Liver (tissue), 9 donors: Measurements from ENCODE around the gene SAA1. TPM values are rescaled to one million over a fixed set of nuclear protein-coding genes. Genes with fewer than 3 reads are reported as not detected.

Experiments used
- DNase-seq: peaks from one replicate; pipeline ENCODE4 v3.0.0-alpha.2; 2017; ENCODE audit warnings: low spot score
- H3K27ac ChIP-seq, 2 donors: one replicate each; pipeline ENCODE4 v1.7.0; 2013; ENCODE audit warnings: inconsistent platforms in 2 of 2, low read length in 2 of 2, control low read depth in 1 of 2, low read depth in 1 of 2, mild to moderate bottlenecking in 1 of 2
- H3K27me3 ChIP-seq, 4 donors: one replicate each; pipeline versions ENCODE4 v1.6.1 to v1.7.0; 2013; ENCODE audit warnings: low read length in 3 of 4, inconsistent platforms in 1 of 4, mild to moderate bottlenecking in 1 of 4, moderate library complexity in 1 of 4; ENCODE audit not compliant: control insufficient read depth in 4 of 4, insufficient read depth in 4 of 4
- H3K36me3 ChIP-seq, 4 donors: one replicate each; pipeline versions ENCODE4 v1.6.1 to v1.7.0; 2013; ENCODE audit warnings: low read length in 3 of 4, mild to moderate bottlenecking in 3 of 4, low read depth in 1 of 4, moderate library complexity in 1 of 4; ENCODE audit not compliant: control insufficient read depth in 4 of 4, insufficient read depth in 3 of 4
- H3K4me1 ChIP-seq, 4 donors: one replicate each; pipeline versions ENCODE4 v1.6.1 to v1.7.0; 2013; ENCODE audit warnings: low read length in 3 of 4, mild to moderate bottlenecking in 3 of 4, moderate library complexity in 1 of 4; ENCODE audit not compliant: control insufficient read depth in 4 of 4, insufficient read depth in 4 of 4
- H3K4me3 ChIP-seq, 3 donors: one replicate each; pipeline versions ENCODE4 v1.6.1 to v1.7.0; 2013; ENCODE audit warnings: low read length in 3 of 3, control low read depth in 1 of 3, low read depth in 1 of 3, mild to moderate bottlenecking in 1 of 3
- H3K9ac ChIP-seq, 2 donors: one replicate each; pipeline ENCODE4 v1.7.0; 2013; ENCODE audit warnings: low read length in 2 of 2, mild to moderate bottlenecking in 2 of 2, moderate library complexity in 2 of 2, control low read depth in 1 of 2, low read depth in 1 of 2
- H3K9me3 ChIP-seq, 4 donors: one replicate each; pipeline versions ENCODE4 v1.6.1 to v1.7.0; 2013; ENCODE audit warnings: low read length in 3 of 4; ENCODE audit not compliant: control insufficient read depth in 4 of 4
- EGR1 ChIP-seq, 2 donors: IDR thresholded peaks; 2 replicates each; pipeline ENCODE4 v1.6.1; 2016 to 2018; ENCODE audit warnings: antibody characterized with exemption in 2 of 2, low read depth in 2 of 2
- FOXA1 ChIP-seq: IDR thresholded peaks from 2 replicates; pipeline ENCODE4 v1.6.1; 2016; ENCODE audit warnings: antibody characterized with exemption
- HNF4A ChIP-seq, 2 donors: conservative IDR thresholded peaks; 2 replicates each; pipeline ENCODE4 v1.6.1; 2016; ENCODE audit warnings: antibody characterized with exemption in 2 of 2, mild to moderate bottlenecking in 2 of 2
- HNF4G ChIP-seq: IDR thresholded peaks from 2 replicates; pipeline ENCODE4 v1.6.1; 2016; ENCODE audit warnings: antibody characterized with exemption
- JUND ChIP-seq, 2 donors: IDR thresholded peaks; 2 replicates each; pipeline ENCODE4 v1.6.1; 2016; ENCODE audit warnings: antibody characterized with exemption in 2 of 2
- NR2F2 ChIP-seq: IDR thresholded peaks from 2 replicates; pipeline ENCODE4 v1.6.1; 2016; ENCODE audit warnings: antibody characterized with exemption
- RAD21 ChIP-seq, 2 donors: IDR thresholded peaks; 2 replicates each; pipeline ENCODE4 v1.6.1; 2016; ENCODE audit warnings: antibody characterized with exemption in 2 of 2, mild to moderate bottlenecking in 2 of 2
- RXRA ChIP-seq, 2 donors: IDR thresholded peaks; 2 replicates each; pipeline ENCODE4 v1.6.1; 2017 to 2018; ENCODE audit warnings: antibody characterized with exemption in 2 of 2, mild to moderate bottlenecking in 1 of 2
- SP1 ChIP-seq: IDR thresholded peaks from 2 replicates; pipeline ENCODE4 v1.6.1; 2018; ENCODE audit warnings: antibody characterized with exemption, mild to moderate bottlenecking
- TAF1 ChIP-seq: conservative IDR thresholded peaks from 2 replicates; pipeline ENCODE4 v1.6.1; 2016; ENCODE audit warnings: antibody characterized with exemption, mild to moderate bottlenecking
- WGBS: extraction: QIAGEN DNeasy Blood & Tissue Kit; methylation state at CpG from one replicate; pipeline ENCODE4 v1.1.7; 2013; 5-methylcytosine and 5-hydroxymethylcytosine counted together
- polyA plus RNA-seq, 2 donors: library from polyadenylated mRNA; stranded (reverse) in 1 of 2; unstranded in 1 of 2; fragments of 200-250 nt in 1 of 2; fragments of >200 nt in 1 of 2; fragmentation: Nextera tagmentation in 1 of 2; extraction: Ambion mirVana in 1 of 2; gene quantifications; one replicate each; pipeline versions ENCODE4 v1.2.1 to v1.2.3, GENCODE V29; 2013 to 2015
- total RNA-seq, 2 donors: library from RNA; depleted of rRNA; stranded (reverse); fragments of >200 nt; gene quantifications; one replicate each; pipeline ENCODE4 v1.2.3, GENCODE V29; 2014
- TF ChIP-seq, protein P1 (sequence below): fragments of 150-350 bp; IDR thresholded peaks from 2 replicates; pipeline ENCODE4 v1.5.1; 2017; ENCODE audit warnings: improper control_type of control experiment, low read depth, low read length; ENCODE audit not compliant: missing input control
- TF ChIP-seq, protein P2 (sequence below): IDR thresholded peaks from 2 replicates; pipeline ENCODE4 v1.6.1; 2016; ENCODE audit warnings: antibody characterized with exemption
- TF ChIP-seq, protein P3 (sequence below): IDR thresholded peaks from 2 replicates; pipeline ENCODE4 v1.6.1; 2016; ENCODE audit warnings: antibody characterized with exemption
- donor health status: healthy.
- donor health status: healthy.
- donor health status: healthy.
- donor health status: healthy.
- donor health status: healthy.

Gene SAA1
- total and polyA plus RNA-seq, 4 donors = 20.4 to 33,277 (median 21,062) TPM

- H3K27me3 ChIP-seq = no peaks in the 10 kb centered on the region
- WGBS = 86% methylated on average over 4 of the region's 4 CpGs
- no peak overlapping the region for H3K4me3 ChIP-seq
- peaks cover 8 to 46% (median 40%) of the 10 kb centered on the region in 4 donors for H3K36me3 ChIP-seq
- H3K4me1 ChIP-seq = no peaks in the 10 kb centered on the region
- H3K9me3 ChIP-seq = no peaks in the 10 kb centered on the region
- H3K9ac ChIP-seq = no peak overlapping the region
- TF ChIP-seq, protein P1, sequence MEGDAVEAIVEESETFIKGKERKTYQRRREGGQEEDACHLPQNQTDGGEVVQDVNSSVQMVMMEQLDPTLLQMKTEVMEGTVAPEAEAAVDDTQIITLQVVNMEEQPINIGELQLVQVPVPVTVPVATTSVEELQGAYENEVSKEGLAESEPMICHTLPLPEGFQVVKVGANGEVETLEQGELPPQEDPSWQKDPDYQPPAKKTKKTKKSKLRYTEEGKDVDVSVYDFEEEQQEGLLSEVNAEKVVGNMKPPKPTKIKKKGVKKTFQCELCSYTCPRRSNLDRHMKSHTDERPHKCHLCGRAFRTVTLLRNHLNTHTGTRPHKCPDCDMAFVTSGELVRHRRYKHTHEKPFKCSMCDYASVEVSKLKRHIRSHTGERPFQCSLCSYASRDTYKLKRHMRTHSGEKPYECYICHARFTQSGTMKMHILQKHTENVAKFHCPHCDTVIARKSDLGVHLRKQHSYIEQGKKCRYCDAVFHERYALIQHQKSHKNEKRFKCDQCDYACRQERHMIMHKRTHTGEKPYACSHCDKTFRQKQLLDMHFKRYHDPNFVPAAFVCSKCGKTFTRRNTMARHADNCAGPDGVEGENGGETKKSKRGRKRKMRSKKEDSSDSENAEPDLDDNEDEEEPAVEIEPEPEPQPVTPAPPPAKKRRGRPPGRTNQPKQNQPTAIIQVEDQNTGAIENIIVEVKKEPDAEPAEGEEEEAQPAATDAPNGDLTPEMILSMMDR = no peak
- no peak for TF ChIP-seq HNF4G
- no peak for TF ChIP-seq JUND (IDR thresholded peaks at IDR 0.05)
- TF ChIP-seq, protein P2, sequence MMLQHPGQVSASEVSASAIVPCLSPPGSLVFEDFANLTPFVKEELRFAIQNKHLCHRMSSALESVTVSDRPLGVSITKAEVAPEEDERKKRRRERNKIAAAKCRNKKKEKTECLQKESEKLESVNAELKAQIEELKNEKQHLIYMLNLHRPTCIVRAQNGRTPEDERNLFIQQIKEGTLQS = no peak
- TF ChIP-seq EGR1 (IDR thresholded peaks at IDR 0.05; ENCODE audit: low read depth in 2 of 2) = no peak
- no peak for TF ChIP-seq TAF1
- TF ChIP-seq NR2F2 = no peak
- H3K27ac ChIP-seq = no peak overlapping the region
- no peak for DNase-seq
Observed at GRCh38 chr11:18280438-18281045, 14.5 kb downstream of the SAA1 start.

GRCh38 chr11:18282626-18283025, 16.6 kb downstream of the SAA1 start:
- Histone ChIP-seq H3K9ac (no peak overlapping the region), H3K27ac (no peak overlapping the region), H3K4me1 (no peaks in the 10 kb centered on the region), H3K4me3 (no peak overlapping the region), H3K9me3 (no peaks in the 10 kb centered on the region), H3K27me3 (no peaks in the 10 kb centered on the region), H3K36me3 (peaks cover 8 to 66% (median 55%) of the 10 kb centered on the region in 4 donors)
- WGBS = 95% methylated on average over 2 of the region's 2 CpGs
- DNase-seq = no peak
- TF ChIP-seq JUND (IDR thresholded peaks at IDR 0.05) (no peak), RXRA (IDR thresholded peaks at IDR 0.05) (no peak), SP1 (no peak), FOXA1 (no peak), HNF4A (conservative IDR thresholded peaks at IDR 0.05) (no peak), RAD21 (IDR thresholded peaks at IDR 0.05) (no peak)
- TF ChIP-seq, protein P2 = no peak
- TF ChIP-seq, protein P3, sequence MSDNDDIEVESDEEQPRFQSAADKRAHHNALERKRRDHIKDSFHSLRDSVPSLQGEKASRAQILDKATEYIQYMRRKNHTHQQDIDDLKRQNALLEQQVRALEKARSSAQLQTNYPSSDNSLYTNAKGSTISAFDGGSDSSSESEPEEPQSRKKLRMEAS = no peak

DNA sequence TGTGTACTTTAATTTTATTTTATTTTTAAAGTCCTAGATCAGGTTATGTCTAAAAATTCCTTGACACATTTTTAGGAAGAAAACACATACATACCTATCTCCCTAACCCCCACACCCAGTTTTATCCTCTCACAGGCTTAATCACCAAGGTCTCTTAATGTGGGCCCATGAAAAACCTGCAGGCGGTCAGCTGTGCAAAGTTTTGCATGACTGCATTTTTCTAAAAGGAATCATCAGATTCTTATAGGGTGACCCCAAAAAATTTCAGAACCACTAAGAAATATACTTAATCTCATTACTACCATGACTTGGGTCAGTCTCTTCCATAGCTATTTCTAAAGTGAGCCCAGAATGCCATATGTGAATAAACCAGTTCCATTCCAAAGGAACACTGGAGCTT, 19.8 kb downstream of the SAA1 start:
- TF ChIP-seq HNF4G = no peak
- H3K9ac ChIP-seq = no peak overlapping the region
- peaks cover 8 to 70% (median 61%) of the 10 kb centered on the region in 4 donors for H3K36me3 ChIP-seq
- H3K4me3 ChIP-seq = no peak overlapping the region
- DNase-seq = no peak
- no peaks in the 10 kb centered on the region for H3K4me1 ChIP-seq
- H3K9me3 ChIP-seq = no peaks in the 10 kb centered on the region
- H3K27me3 ChIP-seq = no peaks in the 10 kb centered on the region
- no peak overlapping the region for H3K27ac ChIP-seq
- 99% methylated on average over 1 of the region's 1 CpG for WGBS
